LHCN-M2 (cell line): Measurements from ENCODE around the gene UGP2. TPM values are rescaled to one million over a fixed set of nuclear protein-coding genes. Genes with fewer than 3 reads are reported as not detected.
A peak's percentile ranks its signal among the peaks of the same experiment; 100 is the strongest.
"Not testable (repeated sequence)": the region's sequence is repeated elsewhere in the genome, so short reads cannot be mapped to it uniquely, and the experiment has no call there.

Source experiments
- DNase-seq: peaks from one replicate; pipeline ENCODE4 v3.0.0-alpha.2; 2012; ENCODE audit warnings: low read depth
- total RNA-seq: library from RNA; depleted of rRNA; stranded (reverse); fragments of >200 nt; gene quantifications from 2 replicates; pipeline ENCODE4 v1.2.3, GENCODE V29; 2014

Gene UGP2
- total RNA-seq, 1 experiment from 2014 or later = 216 TPM

DNA sequence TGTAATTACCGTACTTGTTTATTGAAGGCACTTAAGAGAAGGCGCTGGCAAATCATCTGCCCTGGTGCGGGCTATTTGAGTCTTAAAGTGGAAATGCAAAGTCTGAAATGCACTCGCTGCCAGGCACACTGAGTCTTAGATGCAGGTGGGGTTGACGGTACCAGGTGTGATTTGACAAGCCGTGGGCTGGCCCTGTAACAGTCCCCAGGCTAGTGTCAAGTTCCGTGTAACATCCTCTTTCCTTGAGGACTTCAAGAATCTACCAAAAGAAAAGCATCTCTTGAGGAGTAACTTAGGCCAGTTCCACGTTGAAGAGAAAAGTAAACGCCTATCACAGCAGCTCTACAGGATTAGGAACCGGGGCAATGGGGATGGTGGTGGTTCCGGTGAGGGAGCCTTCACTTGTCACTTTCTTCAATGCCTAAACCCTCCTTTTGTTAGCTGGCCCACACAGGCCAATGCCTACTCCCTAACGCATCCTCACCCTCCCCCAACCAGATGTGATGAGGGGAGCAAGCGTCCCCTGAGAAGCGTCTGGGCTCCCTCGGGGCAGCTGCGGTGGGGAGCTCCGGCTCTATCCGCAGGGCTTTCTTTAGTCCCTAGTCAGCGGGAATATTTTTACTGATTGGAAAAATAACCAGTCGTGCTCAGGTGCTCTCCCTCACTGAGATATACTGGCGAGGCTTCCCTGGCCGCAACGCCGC lies 1.5 kb upstream of the UGP2 start:
- no peak for DNase-seq

DNA sequence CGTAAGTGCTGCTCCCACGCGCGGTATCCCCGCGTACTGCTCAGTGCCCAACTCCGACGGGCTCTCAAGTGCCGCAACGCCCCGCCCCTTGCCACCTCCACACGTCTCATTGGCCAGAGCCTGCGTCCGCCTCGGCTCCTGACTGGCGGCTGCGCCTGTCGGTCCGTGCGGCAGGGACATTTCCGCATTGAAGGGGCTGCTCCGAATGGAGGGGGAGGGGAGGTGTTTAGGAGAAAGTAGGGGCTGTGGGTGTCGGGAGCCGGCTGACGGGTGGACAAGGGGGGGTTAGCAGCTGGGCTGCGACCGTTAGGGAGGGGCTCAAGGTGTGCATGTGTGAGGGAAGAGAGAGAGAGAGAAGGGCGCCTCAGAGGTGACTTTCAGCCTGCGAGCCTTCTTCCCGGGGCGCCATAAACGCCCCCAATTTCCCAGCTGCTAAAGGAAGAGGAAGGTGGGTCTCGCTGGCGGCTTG lies 877 bp upstream of the UGP2 start:
- peak; percentile 97 for DNase-seq

DNA sequence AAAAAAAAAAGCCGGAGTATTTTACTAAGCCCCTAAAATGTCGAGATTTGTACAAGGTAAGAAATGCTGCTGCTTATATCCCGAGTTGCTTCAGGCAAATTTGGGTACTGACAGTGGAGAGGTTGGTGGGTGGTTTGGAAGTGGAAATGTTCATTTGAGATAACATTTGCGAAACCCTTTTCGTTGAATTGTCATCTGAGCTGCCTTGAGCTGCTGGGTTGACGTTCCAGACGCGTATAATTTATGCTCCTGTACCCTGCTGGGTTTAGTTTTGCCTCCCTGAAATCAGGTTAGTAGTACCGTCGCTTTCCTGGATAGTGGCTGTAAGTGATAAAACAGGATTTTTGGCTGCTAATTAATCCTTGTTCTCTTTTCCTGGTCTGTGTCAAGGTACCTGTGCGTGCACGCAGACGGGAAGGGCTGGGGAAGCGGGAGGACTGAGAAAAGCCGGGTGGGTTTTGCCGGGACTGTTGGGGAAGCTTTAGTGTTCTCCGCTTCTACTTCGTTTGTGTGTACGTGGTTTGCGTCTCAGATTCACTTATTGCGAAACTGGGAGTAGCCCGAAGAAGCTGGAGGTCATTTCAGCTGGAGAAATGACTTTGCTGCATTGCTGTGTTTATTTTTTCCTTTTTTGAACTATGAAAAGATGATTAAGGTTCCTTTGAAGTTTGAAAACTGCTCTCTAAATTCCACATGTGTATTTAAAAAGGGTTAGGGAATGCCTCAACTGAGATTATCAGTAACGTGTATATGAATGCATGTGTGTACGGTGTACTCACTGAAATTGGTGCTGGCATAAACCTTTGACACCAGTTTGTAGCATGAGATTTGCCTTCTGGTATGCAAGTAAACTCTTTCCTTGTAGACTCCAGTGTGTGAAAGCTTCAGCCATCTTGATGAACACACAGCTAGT lies 709 bp downstream of the UGP2 start:
- DNase-seq = peak; percentile 65

DNA sequence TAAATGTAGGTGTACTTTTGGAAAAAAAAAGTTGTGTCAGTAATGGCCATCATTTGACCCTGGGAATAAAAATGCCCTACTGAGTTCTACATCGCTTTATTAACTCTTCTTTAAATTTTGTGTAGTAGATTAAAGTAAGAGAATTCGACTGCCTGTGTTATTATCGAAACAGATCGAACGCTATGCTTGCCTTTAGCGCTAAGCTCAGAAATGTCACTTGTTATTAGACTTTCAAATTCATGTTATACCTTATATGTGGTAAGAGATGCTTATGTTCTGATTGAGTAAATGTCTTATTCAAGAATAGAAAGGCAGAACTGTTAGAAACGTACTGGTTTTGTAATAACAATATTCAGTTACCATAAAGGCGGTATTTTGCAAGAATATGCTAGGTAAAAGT lies 1.4 kb downstream of the UGP2 start:
- DNase-seq = no peak

DNA sequence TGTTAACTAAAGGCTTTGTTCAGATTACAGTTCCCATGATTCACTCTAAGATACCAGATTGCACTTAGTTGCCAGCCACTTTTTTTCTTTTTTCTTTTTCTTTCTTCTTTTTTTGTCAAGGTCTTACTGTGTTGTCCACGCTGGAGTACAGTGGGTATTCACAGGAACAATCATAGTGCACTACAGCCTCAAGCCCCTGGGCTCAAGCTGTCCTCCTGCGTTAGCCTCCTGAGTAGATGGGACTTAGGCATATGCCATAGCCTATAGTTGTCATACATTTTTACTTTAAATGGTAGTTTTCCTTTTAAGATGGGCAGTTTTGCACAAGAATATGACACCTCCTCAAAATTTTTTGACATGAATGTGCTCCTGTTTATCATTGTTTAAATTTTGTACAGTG lies 2.1 kb downstream of the UGP2 start:
- DNase-seq = no peak

DNA sequence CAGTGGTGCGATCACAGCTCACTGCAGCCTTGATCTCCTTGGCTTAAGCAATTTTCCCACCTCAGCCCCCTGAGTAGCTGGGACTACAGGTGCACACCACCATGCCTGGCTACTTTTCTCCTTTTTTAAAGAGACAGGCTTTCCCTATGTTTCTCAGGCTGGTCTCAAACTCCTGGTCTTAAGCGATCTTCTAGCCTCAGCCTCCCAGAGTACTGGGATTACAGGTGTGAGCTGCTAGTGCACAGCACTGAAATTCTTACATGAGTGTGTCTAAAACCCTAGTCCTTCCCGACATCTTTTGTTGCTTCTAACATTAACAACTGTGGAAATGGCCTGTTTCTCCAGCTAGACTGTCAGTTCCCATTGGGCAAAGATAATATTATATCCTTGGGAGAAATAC lies 2.9 kb downstream of the UGP2 start:
- DNase-seq = no peak

DNA sequence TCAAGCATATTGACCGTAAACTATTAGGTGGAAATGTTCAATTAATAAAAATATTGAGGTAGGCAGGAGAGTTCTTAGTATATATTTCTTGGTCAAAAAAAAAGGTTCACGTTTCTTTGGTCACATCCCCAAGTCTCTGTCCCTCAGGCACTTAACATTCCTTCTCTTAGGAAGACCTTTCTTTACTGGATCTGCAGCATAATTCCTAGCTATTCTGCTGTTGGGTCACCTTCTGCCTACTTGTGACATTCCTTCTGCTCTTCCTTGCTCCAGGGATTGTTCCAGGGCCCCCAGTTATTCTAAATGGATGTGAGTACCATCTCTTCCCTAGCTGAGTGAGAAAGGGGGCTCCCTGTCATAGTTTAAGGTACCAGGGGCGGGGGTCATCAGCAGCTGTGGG lies 4.2 kb downstream of the UGP2 start:
- no peak for DNase-seq

DNA sequence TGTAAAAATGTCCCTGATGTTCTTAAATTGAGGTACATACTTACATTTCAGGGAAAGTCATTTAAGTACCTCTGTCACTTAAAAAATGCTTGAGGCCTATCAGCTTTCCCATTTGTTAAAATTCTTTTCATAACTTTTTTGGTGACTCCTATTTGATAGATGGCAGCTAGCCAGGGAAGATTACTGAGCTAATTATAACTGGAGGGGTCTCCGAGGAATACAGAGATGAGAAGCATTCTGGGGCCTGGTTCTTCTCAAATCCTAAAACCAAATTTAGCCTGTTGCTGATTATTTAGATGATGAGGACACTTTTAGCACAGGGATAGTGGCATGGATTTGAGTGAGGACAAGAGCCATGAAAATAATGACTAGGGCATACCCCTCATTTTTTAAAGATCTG lies 4.8 kb downstream of the UGP2 start:
- peak; percentile 50 for DNase-seq

DNA sequence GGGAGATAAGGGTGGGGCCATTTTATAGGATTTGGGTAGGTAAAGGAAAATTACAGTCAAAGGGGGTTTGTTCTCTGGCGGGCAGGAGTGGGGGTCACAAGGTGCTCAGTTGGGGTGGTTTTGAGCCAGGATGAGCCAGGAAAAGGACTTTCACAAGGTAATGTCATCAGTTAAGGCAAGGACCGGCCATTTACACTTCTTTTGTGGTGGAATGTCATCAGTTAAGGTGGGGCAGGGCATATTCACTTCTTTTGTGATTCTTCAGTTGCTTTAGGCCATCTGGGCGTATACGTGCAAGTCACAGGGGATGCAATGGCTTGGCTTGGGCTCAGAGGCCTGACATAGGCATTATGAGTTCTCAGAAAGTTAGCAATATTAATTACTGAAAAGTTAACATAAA lies 5.9 kb downstream of the UGP2 start:
- not testable (repeated sequence) for DNase-seq

DNA sequence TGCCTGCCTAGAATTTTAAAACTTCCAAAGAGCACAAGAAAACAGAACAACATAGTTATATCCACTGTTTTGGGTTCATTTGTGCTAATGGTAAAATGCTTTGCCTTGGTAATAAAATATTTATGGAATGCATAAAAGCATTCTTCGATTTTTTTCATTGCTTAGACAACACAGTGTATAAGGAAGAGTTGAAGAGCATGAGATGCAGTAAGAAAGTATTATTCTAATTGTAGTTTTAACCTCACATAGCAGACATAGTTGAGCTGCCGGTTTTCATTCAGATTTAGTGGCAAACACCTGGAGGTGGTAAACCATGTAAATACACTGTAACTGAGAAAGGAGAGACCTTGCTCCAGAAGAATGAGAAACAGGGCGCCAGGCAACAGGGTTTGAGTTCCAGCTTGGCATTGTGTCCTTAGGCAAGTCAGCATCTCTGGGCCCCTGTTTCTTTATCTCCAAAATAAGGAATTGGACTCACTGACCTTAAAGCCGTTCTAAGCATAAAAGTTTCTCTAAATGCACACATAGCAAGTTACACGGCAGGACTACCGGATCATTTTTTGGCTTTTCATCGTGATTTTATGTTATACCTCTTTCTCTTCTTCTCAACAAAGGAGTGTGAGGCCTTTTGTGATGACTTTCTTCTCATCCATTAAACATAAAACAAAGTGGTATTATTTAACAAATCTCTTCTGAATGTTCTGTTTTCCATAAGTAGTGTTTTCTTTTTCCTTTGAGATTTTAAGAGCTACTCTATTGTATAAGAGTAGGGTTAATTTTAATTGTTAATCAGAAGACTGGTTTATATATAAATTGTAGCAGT lies 7.9 kb downstream of the UGP2 start:
- no peak for DNase-seq

DNA sequence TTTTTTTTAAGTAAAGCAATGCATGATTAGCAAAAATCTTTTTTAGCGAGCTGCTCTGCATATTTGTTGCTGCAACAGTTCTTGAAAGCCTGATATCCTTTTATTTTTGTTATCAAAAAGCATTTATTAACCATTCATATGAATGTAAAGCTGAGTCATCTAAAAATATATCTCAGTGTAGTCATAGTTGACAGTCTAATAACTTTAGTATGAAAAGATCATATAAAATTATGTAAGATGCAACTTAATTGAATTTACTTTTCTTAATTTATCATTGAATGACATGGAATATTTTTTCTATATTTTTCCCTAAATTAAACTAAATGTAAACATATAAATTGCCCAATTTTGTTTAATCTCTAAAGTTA lies 8.5 kb downstream of the UGP2 start:
- DNase-seq = no peak

DNA sequence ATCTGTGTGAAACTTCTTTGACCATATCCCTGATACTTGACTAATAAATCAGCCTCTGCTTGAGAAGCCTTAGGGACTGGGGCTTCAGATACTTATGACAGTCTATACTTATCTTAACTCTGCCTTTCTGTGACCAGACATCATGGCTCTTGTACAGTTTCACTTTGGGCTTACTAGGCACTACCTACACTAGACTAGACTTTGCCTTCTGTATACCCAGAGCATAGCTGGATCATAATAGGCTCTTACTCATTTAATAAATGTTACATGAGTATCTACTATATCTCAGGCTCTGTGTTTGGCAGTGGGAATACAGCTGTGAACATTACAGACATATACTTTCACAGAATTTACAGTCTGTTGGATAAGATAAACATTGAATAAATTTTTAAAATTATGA lies 9.0 kb downstream of the UGP2 start:
- DNase-seq = no peak

DNA sequence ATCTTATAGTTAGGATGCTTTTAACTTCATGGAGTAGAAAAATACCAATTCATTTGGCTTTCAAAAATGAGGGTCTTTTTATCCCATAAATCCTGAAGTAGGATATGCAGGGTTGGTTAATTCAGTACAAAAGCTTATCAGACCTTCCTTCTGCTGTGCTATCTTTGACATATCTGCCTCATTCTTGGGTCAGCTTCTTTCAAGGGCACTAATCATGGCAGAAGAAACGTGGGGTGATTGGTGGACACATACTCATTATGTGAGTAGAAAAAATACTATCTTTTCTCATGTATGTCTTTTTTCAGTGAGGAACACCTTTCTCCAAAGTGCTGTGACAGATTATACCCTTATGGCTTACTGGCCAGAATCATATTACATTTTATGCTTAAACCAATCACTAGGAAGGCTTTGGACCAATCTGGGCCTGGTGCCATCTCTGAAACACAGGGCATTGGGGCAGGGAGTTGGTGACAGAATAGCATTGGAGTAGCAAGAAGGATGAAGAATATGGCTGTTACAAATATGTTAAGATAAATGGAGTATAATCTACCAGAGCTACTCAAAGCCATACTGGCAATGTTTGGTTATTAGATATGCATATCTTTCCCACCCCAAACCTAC lies 10.1 kb downstream of the UGP2 start:
- DNase-seq = no peak

DNA sequence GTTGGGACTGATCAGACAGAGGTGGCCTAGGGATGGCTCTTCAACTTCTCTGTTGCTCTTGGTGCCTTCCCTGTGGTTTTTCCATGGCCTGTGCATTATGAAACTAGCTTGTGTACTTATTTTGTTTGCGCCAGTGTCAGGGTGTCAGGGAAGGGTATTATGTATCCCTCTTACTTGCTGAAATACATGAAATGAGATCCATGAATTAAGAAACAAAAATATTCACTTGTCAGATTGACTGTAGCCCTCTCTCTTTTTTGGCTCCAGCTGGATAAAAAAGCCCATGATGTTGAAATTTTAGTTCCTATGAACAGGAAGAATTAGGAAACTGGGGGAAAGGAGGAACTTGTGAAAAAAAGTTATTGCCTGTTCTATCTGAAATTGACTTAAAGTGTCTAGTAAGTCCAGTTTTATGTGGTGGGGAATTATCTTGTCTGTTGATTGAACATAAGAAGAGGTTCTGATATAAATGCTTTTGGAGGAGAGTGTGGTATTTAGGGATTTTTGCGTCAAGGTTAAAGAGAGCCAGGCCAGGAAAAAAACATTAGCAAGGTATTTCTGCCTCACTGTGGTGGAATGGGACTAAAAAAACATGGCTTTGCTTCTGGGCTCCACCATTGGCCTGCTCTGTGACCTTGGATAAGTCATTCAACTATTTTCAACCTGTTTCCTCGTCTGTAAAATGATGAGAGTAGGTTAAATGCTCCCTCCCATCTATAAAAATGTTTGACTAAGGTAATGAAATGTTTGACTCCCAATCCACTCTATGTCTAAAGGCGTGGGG lies 12.0 kb downstream of the UGP2 start:
- no peak for DNase-seq

DNA sequence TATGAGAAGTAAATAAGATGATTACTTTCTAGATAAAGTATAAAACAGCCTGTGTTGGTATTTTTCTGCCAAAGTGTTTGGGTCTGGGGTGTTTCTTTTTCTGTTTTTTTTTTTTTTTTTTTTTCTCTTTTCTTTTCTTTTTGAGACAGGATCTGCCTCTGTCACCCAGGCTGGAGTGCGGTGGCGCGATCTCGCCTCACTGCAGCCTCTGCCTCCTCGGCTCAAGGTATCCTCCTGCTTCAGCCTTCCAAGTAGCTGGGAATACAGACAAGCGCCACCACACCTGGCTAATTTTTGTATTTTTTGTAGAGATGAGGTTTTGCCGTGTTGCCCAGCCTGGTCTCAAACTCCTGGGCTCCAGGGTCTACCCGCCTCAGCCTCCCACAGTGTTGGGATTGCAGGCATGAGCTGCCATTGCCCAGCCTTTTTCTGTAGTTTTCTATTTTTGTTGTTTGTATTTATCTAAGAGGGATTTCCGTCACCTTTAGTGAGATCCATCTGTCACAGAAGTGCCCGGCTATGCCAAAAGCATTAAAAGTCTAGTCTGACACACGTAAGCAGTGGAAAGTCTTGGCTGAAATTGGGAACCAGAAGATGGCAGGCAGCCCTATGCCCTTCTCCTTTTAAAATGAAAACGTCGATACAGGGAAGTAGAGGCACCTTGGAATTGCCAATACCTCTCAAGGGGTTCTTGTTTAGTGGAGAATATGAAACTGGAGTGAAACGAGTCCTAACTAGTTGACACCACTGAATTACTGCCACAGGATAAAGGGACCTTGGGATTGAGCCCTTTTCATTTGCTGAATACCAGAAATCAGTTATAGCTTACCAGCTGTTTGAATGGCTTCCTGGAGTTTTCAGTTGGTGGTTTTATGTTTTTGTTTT lies 14.0 kb downstream of the UGP2 start:
- no peak for DNase-seq

DNA sequence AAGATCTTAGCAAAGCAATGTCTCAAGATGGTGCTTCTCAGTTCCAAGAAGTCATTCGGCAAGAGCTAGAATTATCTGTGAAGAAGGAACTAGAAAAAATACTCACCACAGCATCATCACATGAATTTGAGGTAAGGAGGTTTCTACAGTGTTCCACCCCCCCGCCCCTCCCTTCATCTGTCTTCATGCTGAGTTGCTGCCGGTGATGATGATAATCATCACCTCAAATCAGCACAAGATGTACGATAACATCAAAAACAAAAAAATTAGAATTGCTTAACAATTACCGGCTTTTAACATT lies 14.6 kb downstream of the UGP2 start:
- DNase-seq = peak; percentile 32

DNA sequence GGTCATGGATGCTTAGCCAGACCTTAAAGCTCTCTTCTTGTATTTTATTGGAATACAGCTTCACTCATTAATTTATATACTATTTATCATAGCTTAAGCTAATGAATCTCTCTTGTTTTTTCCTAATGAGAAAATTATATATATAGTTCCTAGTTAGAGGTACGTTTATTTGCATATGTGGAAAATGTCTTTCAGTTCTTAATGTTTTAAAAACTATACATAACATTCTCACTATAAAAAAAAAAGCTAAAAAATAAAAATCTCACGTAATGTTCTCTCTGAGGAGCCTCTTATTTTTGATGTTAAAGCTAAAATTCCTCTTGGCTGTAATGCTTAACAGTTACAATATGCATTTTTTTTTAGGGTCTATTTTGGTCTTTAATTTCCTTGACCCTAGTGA lies 16.6 kb downstream of the UGP2 start:
- DNase-seq = no peak

DNA sequence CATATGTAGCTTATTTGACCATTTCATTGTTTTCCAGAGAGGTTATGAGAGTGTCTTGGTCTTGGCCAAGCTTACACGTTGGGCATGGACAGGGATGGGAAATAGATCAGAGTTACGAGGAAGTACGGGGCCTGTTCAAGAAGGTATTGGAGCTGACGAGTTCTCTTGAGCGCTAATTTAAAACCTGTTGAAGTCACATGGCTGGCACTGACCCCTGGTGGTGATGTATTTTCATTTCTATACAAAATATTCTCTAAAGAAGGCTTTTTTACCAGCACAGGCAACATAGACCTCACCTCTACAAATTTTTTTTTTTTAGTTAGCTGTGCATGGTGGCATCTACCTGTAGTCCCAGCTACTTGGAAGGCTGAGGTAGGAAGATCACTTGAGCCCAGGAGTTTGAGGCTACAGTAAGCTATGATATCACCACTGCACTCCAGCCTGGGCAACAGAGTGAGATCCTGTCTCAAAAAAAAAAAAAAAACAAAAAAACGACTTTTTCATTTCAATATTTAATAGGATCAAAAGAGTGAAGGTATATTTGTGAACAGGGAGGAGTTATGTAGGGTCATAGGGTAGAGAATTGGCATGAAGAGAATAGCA lies 19.6 kb downstream of the UGP2 start:
- DNase-seq = peak; percentile 45

DNA sequence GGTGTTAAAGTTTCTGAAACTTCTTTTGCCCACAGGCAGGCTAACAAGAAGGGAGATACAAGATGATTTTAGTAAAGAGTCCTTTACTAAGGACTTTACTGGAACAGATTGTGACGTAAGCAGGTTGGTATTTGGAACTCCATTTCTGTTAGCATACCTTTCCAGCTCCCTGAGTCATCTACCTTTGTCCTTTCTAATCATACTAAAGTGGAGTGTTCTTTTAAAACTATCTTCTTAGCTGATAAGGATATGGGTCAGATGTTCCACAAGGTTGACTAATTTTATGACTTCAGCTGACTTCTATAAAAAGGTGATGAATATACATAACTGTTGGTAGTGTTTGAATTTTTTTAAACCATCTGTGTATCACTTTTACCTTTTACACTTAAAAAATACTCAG lies 21.1 kb downstream of the UGP2 start:
- no peak for DNase-seq

DNA sequence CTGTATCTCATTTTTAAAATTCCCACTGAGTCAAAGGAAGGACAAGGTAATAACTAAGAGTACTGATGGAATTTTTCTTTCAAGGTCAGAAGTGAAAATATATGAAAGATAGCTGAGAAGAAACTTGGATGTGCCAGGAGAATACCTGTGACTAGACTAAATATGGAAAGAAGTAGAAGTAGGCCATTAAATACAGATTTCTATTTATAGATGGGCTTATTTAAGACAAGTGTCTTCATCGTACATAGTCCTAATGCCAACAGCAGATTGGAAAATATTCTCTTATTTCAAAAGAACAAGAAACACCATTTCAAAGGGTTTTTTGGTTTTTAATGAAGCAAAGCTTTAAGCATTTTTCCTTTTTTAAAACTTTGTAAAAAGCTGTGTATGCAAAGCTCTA lies 22.0 kb downstream of the UGP2 start:
- DNase-seq = no peak
